NCI-H1930 (cell line): Measurements from ENCODE around the gene FFAR2.
"Not testable (repeated sequence)": the region's sequence is repeated elsewhere in the genome, so short reads cannot be mapped to it uniquely, and the experiment has no call there.

Experiments used
- DNase-seq, 2 experiments: peaks; one replicate each; lab custom pipeline; 2025; lab: John Stamatoyannopoulos, UW

Gene FFAR2

GRCh38 chr19:35455616-35456201 lies 7.7 kb downstream of the FFAR2 start:
- no peak for DNase-seq

- no peak for DNase-seq
These were observed 9.1 kb downstream of the FFAR2 start for GRCh38 chr19:35457173-35457572.

- DNase-seq, result no peak
These were observed 10.1 kb downstream of the FFAR2 start for GRCh38 chr19:35458192-35458591.

- DNase-seq, result no peak
These were observed 10.8 kb downstream of the FFAR2 start for GRCh38 chr19:35458731-35459391.

GRCh38 chr19:35459414-35460082 lies 11.5 kb downstream of the FFAR2 start:
- DNase-seq, result no peak

GRCh38 chr19:35460608-35461007 lies 12.6 kb downstream of the FFAR2 start:
- no peak for DNase-seq

- no peak for DNase-seq
These were observed 13.0 kb downstream of the FFAR2 start for GRCh38 chr19:35461060-35461459.

- not testable (repeated sequence) for DNase-seq
These were observed 13.7 kb downstream of the FFAR2 start for GRCh38 chr19:35461788-35462187.

- DNase-seq, result no peak
These were observed 14.5 kb downstream of the FFAR2 start for GRCh38 chr19:35462476-35462953.

- DNase-seq, result not testable (repeated sequence)
These were observed 14.9 kb downstream of the FFAR2 start for GRCh38 chr19:35462956-35463355.

GRCh38 chr19:35466259-35466658 lies 18.2 kb downstream of the FFAR2 start:
- no peak for DNase-seq

- DNase-seq, result no peak
These were observed 20.6 kb downstream of the FFAR2 start for GRCh38 chr19:35468637-35469036.

GRCh38 chr19:35470128-35470527 lies 22.1 kb downstream of the FFAR2 start:
- no peak for DNase-seq

GRCh38 chr19:35471075-35471474 lies 23.0 kb downstream of the FFAR2 start:
- not testable (repeated sequence) for DNase-seq

- no peak for DNase-seq
These were observed 23.9 kb downstream of the FFAR2 start for GRCh38 chr19:35471946-35472345.

GRCh38 chr19:35474104-35474503 lies 26.0 kb downstream of the FFAR2 start:
- no peak for DNase-seq

- not testable (repeated sequence) for DNase-seq
These were observed 26.5 kb downstream of the FFAR2 start for GRCh38 chr19:35474594-35474993.

- no peak for DNase-seq
These were observed 28.1 kb downstream of the FFAR2 start for GRCh38 chr19:35476149-35476548.

GRCh38 chr19:35478794-35479677 lies 31.0 kb downstream of the FFAR2 start:
- DNase-seq, result no peak

GRCh38 chr19:35483089-35483488 lies 35.0 kb downstream of the FFAR2 start:
- no peak for DNase-seq

GRCh38 chr19:35484252-35485036 lies 36.4 kb downstream of the FFAR2 start:
- no peak for DNase-seq
